Stimulated activated CD4-positive, alpha-beta T cell treated with anti-CD3 and anti-CD28 coated beads, TNF-alpha, amount 100 ng/mL, for 48 hours (primary cell): ENCODE data around the gene YLPM1.

ENCODE experiments used
- DNase-seq, 3 donors: peaks; one replicate each; pipeline ENCODE4 v3.0.0-alpha.2; 2020; ENCODE audit warnings: low read depth in 3 of 3

YLPM1 gene

DNA sequence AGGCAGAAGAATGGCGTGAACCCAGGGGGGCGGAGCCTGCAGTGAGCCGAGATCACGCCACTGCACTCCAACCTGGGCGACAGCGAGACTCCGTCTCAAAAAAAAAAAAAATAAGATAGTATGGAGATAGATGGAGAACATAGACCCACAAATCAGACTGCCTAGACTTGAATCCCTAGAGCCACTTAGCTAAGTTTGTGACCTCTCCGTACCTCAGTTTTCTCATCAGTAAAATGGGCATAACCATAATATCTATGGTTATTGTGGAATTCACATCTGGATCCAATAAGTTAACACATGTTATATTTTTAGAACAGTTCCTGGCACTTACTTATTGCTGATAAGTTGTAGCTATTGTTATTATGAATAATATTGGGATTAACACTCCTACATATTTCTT lies 105.6 kb downstream of the YLPM1 start:
- DNase-seq = no peak

DNA sequence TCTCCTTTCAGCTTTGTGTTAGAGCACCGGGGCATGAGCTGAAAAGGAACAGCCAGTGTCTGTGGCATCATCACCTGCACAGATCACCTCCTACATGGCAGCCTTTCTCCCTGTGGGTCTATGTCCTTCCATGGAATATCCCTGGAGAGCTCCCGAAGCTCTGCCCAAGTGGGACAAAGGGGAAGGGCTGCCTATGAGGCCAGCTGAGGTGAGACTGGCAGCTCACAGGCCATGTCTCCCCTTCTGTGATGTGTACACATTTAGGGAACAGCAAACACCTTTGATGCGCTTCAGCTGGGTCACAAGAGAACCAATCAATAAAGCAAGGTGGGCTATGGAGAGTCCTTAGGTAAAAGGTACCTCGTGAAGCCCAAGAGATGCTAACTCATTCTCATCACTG lies 108.7 kb downstream of the YLPM1 start:
- DNase-seq = no peak

DNA sequence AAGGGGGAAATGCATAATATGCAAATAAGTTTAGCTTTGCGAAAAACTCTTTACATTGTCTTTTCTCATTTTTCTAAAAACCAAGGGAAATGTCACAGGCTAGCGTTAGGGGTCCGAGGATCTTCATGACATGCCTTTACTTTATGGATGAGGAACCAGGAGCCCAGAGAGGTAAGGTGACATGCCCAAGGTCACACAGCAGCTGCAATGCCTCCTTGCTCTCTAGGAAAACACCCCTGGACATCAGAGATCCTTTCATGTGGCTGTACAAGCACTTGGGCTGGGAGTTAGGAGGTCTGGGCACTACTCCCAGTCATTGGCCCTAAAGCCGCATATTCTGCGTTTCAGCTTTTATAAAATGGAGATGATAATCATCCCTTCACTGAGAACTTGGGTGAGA lies 112.1 kb downstream of the YLPM1 start:
- no peak for DNase-seq

DNA sequence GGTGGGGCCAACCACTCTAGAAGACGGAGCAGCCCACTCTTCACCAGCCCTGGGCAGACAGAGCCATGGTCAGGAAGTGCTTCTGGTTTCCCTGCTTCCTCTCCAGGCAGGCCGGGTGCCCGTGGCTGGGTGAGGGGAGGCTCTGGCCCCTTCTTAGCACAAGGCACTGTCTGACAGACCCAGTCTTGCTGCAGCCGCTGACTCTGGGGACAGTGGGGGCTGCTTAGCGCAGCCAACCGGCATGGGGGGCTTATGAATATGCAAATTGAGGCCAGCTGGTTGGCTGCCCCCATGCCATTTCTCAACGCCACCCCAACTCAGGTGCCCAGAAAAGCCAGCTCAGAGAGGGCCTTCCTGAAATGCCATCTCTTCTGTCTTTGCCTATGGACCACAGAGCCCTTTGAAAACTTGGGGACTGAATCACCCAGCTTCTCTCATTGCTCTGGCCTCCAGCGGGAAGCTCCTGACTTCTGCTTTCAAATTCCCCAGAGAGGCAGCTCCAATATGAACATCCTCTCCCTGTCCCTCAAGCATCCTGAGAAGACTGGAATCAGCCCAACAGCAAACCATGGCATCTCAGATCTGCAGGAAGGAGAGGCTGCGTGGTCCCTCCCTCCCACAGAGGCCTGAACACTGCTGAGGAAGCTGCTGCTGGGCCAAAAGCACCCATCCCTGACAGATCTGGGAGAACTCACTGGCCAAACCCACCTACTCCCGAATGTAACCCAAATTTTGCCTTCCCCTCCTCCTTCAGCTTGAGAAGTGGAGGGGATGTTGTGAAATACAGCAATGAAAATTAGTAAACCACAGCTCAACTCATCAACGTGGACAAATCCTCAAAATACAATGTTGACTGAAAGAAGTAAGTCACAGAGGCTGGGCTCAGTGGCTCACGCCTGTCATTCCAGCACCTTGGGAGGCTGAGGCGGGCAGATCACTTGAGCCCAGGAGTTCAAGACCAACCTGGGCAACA lies 113.1 kb downstream of the YLPM1 start, which contains the start of gene PROX2:
TSS of gene PROX2 (minus strand) at position 205 of the 973 bp plus-strand sequence. CDS start 12,311 bp downstream, outside the sequence.
- DNase-seq = peak in 1 of 3 donors; percentile 11

DNA sequence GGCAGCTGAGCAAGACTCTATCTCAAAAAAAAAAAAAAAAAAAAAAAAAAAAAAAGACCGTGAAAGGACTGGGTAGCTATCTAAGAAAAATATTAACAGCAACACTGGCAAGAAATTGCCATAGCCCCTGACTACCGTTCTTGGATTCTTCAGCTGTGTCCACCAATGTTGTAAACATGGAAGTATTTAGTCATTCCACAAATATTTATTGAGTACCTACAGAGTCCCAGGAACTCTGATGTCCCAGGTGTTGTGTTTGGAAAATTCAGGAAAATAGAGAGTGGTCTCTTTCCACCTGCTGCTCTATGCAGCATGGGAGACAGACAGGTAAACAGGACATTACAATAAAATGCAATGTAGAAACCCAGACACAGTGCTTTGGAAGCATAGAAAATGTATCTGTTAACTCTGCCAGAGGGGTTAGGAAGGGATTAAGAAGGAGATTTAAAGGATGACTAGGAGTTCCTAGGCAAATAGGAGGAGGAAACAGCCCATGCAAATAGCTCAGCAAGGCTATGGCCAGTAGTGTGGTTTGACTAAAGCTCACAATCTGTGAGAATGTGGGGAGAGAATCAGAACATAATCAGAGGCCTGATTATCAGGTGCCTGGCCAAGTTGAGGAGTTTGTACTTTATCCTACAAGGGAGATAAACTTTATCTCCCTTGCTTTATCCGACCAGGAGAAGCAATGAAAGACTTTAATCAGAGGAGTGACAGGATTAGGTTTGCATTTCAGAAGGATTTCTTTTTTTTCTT lies 116.5 kb downstream of the YLPM1 start:
- DNase-seq = no peak

DNA sequence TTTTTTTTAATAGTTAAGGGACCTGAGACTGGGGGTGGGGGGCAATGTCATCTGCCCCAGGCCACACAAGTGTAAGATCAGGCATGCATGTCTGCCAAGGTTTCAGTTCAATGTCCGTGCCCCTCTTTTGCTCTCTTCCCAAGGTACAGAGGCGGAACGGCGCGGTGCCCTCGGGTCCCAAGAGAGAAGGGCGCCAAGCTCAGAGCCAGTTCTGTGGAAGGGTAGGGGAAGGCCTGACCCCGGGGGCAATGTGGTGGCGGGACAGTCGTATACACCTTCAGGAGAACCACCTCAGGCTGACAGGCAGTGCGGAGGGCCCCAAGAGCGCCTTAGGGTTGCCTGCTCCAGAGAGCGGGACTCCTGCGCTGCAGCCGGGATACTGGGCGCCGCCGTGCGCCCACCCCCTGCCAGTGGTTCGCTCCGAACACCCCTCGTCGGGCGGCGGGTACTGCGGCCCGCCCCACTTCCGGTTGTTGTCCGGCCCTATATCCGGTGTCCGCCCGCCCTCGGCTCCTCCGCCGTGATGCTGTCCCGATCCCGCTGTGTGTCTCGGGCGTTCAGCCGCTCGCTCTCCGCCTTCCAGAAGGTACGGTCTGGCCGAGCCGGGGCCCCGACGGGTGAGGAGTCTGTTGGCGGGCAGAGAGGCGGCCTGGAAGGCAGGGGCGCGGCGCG lies 118.5 kb downstream of the YLPM1 start, which contains the start of gene DLST:
TSS of gene DLST (plus strand) at position 486 of the 672 bp plus-strand sequence. CDS start at position 524, 38 bp downstream.
- peak; percentile 73 to 86 (median 79) for DNase-seq

DNA sequence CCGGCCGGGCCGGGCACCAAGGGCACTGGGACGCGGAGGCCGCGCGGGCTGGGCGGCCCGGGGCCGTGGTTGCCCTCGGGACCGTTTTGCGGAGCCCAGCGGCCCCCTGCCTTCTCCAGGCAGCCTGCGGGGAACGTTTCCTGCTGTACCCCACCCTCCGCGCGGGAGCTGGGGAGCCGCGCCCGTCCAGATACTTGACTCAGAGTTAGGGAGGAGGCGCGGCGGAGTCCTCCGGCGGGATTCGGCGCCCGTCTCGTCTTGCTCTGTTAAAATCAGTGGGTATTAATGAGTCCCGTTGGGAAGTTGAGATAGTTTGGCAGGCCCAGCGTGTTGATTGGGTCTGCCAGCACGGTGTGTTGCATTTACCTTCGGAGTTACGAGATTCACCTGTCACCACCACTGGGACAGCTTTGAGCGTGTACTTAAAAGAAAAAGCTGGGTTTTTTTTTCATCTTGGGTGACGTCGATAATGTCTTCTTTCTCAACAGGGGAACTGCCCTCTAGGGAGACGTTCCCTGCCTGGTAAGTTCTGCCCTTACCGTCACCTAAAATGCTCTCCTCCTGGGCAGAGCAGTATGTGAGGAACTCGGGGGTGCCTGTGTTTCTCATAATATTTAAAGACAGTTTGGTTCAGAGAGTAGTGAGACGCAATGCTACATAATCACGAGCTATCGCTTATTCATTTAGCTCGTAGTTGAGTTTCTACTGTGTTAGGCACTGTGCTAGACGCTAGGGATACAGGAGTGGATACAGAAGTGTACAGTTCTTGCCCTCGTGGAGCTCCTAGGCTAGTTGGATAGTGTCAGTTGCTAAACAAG lies 119.2 kb downstream of the YLPM1 start:
- DNase-seq = peak; percentile 21 to 40 (median 22)
